IPS-18c (cell line): Measurements from ENCODE around the gene C1orf35.

ENCODE experiments used
- H3K4me3 ChIP-seq: 2 replicates; pipeline ENCODE4 v1.7.0; 2013; ENCODE audit warnings: low read depth, mild to moderate bottlenecking, low read length, moderate library complexity; ENCODE audit not compliant: insufficient read depth
- H3K9me3 ChIP-seq: one replicate; pipeline ENCODE4 v1.6.1; 2013; ENCODE audit warnings: mild to moderate bottlenecking, low read length, moderate library complexity; ENCODE audit not compliant: control insufficient read depth, insufficient read depth

Gene C1orf35

DNA sequence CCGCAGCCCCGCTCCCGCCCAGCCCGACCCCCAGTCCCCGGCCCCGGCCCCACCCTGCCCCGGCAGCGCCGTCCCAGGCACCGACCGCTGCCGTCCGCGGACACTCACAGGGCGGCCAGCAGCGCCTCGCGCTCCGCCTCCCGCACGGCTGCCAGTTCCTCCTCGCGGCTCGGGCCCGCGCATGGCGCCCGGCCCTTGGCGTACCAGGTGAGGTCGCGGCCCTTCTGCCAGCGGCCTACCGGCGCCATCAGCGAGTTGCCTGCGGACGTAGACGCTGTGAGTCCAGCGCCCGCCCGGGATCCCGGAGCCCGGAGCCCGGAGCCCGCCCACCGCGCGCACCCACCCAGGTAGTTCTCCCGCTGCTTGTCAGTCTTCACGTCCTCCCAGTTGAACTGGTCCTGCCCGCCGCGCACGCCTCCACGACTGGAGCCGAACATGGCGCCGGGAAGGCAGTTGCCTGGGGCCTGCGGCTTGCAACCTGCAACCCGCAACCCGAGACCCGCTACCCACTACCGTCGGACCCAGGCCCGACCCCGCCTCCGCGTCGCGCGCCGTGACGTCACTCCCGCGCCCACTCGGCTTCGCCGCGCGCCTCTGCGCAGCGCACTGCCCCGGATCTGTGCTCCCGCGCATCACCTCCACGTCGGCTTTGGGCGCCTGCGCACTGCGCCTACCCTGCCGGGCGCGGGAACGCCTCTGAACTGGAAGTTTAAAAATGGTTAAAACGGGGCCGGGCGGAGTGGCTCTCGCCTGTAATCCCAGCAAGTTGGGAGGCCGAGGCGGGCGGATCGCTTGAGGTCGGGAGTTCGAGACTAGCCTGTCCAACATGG, at the start of gene C1orf35:
Gene C1orf35 (minus strand): TSS at position 535 of the 830 bp plus-strand sequence. CDS start 98 bp downstream, at position 437.
- Histone ChIP-seq H3K9me3 (no peaks in the 10 kb centered on the region), H3K4me3 (peak within 1 kb of the TSS; percentile 90)

DNA sequence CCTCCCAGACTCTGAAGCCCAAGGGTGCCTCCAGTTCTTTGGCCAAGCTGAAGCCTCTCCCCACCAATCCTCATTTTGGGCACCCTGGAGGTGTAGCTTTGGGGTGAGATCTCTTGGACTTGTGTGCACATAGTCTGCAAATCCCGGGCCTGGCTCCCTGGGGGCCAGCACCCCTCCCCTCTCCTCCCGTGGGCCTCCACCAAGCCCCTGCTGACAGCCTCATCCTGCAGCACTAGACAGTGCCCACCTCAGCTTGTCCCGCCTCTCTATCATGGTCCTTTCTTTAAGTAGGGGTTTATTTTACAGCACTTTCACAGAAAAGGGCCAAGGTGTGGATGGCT, 49.8 kb upstream of the C1orf35 start:
- Histone ChIP-seq H3K9me3 (no peaks in the 10 kb centered on the region), H3K4me3 (no peak overlapping the region)

DNA sequence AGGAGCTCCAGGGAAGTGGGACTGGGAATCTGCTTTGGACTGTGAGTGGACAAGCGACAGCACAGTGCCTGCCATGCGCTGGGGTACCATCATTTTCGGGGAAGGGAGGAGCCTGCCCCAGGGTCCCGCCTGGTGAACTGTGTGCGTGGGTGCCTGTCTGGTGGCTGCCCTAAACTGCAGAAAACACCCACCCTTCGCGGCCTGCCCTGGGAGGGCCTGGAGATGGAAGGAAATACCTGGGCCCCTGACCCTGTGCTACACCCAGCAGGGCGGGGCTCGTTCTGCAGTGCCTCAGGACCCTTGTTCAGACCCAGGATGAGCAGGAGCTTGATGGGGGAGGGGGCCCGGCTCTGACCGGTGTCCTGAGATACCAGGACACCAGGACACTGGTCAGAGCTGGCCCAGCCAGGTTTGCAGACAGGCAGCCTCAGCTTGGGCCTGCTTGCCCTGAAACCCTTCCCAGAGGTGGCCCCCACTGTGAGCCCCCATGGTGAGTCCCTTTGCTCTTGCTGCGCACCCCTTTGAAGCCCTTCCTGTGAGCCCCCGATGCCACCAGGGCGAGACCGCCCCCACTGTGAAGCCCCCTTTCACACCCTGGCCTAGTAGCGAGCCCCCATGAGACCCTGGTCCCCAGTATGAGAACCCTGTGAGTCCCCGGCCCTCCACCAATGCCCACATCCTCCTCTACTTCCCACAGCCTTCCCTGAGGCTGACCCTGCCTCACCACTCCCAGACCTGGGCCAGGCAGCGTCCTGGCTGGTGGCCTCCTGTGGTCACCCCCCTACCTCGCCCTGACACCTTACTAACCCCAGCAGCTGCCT, 49.2 kb upstream of the C1orf35 start:
- H3K4me3 ChIP-seq, result no peak overlapping the region
- H3K9me3 ChIP-seq, result no peaks in the 10 kb centered on the region

DNA sequence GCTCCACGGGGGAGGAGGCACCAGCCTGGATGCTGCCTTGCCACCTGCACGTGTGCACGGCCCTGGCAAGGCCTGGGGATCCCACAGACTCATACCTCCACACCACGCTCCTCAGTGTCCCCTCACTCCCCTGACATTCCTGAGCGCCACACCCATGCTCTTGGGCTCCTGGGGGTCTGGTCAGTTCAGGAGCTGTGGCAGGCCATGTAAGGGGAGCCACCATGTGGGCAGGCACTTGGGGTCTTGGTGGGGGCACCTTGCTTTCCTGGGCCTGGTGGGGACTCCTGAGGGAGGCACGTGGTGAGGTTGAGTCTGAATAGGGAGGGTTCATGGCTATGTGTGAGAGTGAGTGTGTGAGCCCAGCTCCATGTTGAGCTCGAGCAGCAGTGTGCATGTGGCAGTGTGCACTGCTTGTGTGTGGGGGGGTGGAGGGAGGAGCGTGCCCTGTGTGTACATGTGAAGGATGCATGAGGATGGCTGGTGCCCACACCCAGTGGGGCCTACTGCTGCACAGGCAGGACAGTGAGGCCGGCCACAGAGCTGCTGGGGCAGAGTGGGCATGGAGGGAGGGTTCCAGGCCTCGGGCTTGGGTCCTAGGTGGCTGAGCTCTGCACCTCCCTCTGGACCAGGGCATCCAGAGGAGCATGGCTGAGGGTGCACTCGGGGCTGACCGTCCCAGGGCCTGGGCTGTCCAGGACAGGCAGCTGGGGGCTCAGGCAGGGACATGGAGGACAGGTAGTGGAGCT, 48.2 kb upstream of the C1orf35 start:
- H3K4me3 ChIP-seq, result no peak overlapping the region
- H3K9me3 ChIP-seq, result no peaks in the 10 kb centered on the region

DNA sequence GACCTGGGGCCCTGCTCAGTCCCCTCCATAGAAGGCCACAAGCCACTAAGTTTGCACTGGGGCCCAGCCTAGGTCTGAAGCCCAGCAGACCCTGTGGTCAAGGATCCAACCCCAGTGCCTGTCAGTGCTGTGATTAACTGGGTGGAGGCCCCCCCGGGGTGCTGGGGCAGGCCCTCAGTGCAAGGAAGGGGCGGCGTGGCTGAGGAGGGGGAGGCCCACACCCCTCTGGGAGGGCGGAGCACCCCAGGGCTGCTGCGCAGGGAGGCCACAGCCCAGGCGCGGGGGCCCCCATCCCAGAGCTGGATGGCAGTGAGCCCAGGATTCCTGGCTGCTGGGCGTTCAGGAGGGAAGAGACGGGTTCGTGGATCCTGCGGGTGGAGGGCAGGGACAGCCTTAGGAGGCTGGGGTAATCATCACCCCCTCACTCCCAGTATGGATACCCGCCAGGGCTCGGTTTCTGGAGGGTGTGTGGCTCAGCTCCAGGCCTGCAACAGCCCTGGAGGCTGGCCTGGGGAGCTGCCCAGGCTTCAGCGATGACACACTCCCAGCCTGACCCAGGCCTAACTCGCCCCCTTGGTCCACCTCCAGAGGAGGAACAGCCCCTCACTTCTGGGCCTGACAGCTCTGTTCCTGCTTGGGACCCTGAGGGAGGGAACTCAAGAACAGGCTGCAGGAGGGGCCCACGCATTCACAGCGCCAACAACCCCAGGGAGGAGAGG, 47.5 kb upstream of the C1orf35 start:
- Histone ChIP-seq H3K9me3 (no peaks in the 10 kb centered on the region), H3K4me3 (no peak overlapping the region)

DNA sequence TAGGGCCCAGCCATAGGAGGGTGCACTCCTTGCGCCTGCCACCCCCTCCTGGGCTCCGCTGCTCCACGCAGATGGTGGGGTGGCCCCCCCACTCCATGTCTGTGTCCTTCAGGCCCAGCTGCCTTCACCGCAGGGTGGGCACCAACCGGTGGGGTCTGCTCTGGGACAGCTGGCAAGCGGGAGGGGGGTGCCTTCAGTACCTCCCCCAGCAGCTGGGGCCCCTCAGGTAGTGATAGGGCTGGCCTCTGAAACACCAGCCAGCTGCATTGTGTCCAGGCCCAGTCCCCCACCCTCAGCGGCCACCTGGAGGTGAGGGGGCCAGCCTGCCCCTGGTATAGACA, 47.0 kb upstream of the C1orf35 start:
- H3K4me3 ChIP-seq, result no peak overlapping the region

DNA sequence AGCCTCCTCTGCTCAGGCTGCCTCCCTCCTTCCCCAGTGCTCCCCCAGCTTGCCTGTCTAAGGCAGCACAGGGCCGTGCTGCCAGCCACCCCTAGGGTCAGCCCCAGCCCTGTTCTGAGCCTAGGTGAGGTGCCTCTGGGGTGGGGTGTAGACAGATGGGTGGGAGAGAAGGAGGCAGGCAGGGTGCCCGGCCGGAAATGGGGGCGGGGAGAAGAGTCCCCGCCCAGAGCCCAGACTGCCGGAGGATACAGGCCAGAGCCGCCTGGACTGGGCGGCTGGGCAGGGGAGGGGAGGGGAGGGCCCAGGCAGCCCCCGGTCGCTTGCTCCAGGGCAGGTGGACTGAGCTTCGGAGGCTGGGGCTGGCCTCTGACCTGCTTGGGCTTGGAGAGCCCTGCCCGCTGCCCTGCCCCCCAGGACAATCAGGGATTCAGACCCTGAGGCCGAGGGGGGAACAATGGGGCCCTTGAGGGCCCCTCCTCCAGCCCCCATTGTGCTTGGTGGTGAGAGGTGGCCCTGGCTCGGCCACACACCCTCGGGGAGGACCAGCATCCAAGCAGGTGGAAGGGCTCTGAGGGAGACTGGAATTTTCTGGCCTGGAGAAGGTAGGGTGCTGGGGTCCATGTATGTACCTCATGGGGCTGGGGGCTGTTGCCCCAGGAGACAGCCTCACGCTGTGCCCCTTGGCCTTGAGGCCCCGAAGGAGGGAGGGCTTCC, 46.4 kb upstream of the C1orf35 start, which contains the start of gene GJC2:
Gene GJC2 (plus strand): TSS at position 525 of the 714 bp plus-strand sequence. CDS start 7,829 bp downstream, outside the sequence.
- Histone ChIP-seq H3K4me3 (no peak within 1 kb of the TSS), H3K9me3 (no peaks in the 10 kb centered on the region)

More for the DNA sequence above, 47.0 kb upstream of the C1orf35 start:
- H3K9me3 ChIP-seq, result no peaks in the 10 kb centered on the region

DNA sequence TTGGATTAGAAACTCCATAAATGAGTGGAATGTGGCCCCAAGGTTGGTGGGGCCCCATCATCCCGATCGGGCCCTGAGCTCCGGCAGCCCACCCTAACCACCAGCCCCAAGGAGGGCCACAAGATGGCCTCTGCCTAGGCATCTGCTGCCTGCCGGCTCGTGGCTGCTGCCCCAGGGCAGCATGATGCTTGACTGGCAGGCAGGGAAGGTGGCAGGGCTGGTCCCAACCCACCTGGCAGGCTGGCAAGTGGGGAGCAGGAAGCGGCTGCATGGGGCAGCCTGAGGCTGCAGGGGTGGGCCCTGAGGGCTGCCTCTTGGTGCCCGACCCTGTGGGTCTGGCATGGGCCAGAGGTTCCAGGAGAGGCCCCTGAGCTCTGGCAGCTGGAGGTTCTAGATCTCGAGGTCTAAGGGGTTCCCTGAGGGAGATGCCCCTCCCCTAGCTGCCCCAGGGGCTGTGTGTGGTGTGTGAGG, 45.8 kb upstream of the C1orf35 start:
- H3K9me3 ChIP-seq, result no peaks in the 10 kb centered on the region
- no peak overlapping the region for H3K4me3 ChIP-seq

DNA sequence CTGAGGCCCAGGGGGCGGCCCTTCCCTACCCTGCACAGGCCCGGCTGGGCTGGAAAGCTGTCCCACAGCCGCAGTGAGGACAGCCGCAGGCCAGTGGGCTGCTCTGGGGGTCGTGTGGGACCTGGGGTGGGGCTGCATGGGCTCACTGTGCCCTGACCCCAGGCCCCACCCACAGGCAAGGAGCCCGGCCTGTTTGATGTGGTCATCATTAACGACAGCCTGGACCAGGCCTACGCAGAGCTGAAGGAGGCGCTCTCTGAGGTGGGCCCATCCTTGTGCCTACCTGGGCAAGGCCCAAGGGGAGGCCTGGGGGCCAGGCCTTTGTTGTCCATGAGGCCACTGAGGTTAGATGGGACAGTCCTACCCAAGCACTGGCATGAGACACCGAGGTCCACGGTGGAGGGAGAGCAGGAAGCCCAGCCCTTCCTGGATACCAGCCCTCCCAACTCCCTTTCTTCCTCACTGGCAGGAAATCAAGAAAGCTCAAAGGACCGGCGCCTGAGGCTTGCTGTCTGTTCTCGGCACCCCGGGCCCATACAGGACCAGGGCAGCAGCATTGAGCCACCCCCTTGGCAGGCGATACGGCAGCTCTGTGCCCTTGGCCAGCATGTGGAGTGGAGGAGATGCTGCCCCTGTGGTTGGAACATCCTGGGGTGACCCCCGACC, 45.2 kb upstream of the C1orf35 start:
- Histone ChIP-seq H3K9me3 (no peaks in the 10 kb centered on the region), H3K4me3 (no peak overlapping the region)

DNA sequence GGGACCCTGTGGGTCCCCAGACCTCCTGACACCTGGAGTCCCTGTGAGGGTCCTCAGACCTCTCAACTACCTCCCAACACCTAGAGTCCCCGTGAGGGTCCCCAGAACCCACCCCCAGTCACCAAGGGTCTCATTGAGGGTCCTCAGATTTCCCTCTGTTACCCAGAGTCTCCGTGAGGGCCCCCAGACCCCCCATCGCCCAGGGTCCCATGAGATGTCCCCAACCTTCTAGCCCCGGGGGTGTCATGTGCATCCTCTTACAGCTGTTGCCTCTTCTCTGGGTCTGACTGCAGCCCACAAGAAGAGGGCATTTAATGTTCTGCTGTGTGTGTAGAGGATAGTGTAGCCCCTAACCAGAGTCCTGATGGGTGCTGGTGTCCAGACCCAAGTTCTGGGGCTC, 44.6 kb upstream of the C1orf35 start:
- Histone ChIP-seq H3K9me3 (no peaks in the 10 kb centered on the region), H3K4me3 (no peak overlapping the region)

DNA sequence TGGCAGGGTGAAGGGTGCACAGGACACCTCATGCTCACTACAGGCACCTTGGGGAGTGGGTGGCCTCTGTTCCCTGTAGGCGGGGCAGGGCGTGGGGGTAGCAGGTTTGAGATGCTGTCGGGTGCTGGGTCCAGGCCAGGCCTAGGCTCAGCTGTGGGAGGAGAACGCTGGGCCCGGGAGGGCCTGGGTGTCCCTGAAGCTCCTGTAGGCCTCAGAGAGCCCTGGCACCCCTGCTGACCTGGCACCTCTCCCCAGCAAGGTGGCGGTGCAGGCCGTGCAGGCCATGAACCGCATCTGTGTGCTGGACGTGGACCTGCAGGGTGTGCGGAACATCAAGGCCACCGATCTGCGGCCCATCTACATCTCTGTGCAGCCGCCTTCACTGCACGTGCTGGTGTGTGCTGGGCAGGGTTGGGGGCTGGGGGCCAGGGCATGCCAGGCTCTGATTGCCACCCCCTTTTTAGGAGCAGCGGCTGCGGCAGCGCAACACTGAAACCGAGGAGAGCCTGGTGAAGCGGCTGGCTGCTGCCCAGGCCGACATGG, 44.1 kb upstream of the C1orf35 start:
- Histone ChIP-seq H3K4me3 (no peak overlapping the region), H3K9me3 (no peaks in the 10 kb centered on the region)

DNA sequence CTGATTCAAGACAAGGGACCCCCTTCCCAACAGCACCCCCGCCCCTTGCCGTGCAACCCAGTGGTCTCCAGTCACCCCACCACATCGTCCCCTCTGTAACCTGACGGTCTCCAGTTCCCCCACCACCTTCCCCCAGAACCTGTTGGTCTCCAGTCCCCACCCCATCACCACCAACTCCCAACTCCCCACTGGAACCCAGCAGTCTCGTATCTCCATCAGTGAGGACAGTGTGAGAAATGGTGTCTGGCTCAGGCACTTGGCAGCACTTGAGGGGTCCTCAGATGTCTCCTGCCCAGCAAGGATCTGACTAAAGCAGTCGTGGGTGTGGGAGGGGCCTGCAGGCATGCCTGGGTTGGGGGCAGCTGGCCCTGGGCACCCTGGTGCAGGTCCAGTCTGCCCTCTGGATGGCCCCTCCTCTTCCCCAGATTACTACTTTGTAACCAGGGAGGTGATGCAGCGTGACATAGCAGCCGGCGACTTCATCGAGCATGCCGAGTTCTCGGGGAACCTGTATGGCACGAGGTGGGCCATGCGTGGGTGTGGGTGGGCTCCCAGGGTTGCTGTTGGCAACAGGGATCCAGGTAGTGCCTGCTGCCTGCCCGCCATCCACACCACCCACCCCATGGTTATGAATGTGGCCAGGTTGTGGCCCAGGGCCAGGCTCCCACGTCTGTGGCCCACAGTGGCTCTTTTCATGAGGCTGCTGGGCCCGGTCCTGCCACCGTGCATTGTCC, 43.5 kb upstream of the C1orf35 start:
- H3K9me3 ChIP-seq, result no peaks in the 10 kb centered on the region
- H3K4me3 ChIP-seq, result no peak overlapping the region

DNA sequence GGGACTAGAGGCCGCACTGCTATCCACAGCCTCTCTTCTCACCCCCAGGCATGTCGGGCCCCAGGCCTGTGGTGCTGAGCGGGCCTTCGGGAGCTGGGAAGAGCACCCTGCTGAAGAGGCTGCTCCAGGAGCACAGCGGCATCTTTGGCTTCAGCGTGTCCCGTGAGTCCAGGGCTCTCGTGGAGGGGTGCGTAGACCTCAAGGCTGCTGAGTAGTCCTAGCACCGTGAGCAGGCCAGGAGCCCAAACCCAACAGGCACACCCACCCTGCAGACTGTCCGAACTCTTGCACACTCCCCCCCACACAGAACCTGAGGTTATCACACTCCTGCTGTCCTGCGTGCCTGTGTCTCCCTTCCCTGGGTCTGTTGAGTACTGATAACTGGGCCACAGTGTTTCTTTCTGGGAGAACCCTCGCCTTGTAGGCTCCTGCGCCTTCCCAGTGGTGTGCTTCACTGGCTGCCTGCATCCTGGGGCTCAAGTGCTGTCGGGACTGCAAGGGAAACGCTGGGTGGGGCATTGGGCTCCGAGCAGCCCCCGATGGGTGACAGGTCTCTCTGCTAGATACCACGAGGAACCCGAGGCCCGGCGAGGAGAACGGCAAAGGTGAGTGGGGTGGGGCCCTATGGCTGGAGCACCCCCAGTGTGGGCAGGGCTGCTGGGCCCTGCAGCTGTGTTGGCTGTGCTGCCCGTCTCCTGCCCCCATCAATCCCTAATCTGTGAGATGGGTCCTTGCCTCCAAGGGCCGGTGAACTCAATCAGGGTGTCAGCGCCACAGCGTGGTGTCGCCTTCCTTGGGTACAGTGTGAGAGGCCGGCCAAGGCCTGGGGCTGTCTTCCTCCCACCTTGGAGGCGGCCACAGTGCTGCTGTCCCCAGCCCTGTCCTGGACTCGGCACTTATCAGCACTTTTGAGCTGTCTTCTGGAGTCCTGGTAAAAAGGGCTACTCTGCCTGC, 42.6 kb upstream of the C1orf35 start:
- Histone ChIP-seq H3K9me3 (no peaks in the 10 kb centered on the region), H3K4me3 (no peak overlapping the region)

DNA sequence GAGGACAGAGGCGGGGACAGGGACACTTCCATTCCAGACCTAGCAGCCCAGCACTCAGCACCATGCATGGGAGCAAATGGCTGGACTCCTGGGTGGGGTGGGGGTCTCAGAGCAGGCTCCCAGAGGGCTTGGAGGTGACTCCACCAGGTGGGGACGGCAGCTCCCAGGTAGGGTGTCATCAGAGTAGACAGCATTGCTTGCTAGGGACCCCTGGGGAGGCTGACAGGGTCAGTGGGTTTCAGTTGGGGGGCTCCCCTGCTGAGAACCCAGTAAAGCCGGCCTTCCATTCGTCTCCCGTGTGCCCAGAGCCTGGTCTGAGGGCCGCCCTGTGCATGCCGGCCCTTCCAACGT, 41.8 kb upstream of the C1orf35 start:
- Histone ChIP-seq H3K4me3 (no peak overlapping the region), H3K9me3 (no peaks in the 10 kb centered on the region)
